ENCODE data around the gene CDH12. TPM values are rescaled to one million over a fixed set of nuclear protein-coding genes. Genes with fewer than 3 reads are reported as not detected.

Gene CDH12
- total RNA-seq, 4 donors from 2014 or later, result 0.12 TPM; not detected in 3

- no peaks in the 10 kb centered on the region for H3K9me3 ChIP-seq
- no peaks in the 10 kb centered on the region for H3K36me3 ChIP-seq
- no peaks in the 10 kb centered on the region for H3K4me1 ChIP-seq
- no peak overlapping the region for H3K4me3 ChIP-seq
- 73 to 74% methylated on average over 3 of the region's 3 CpGs for WGBS, 2 donors (ENCODE audit: low coverage in 1 of 2)
- ATAC-seq, result no peak
- no peaks in the 10 kb centered on the region for H3K27me3 ChIP-seq
- no peak for TF ChIP-seq POLR2A (IDR thresholded peaks at IDR 0.05)
- no peak for TF ChIP-seq CTCF (IDR thresholded peaks at IDR 0.05)
- no peak for TF ChIP-seq EP300 (IDR thresholded peaks at IDR 0.05)
- TF ChIP-seq POLR2AphosphoS5 (IDR thresholded peaks at IDR 0.05), result no peak
- H3K27ac ChIP-seq, result no peak overlapping the region
These were observed 388.0 kb downstream of the CDH12 start for GRCh38 chr5:22465177-22465576.

GRCh38 chr5:22460189-22460588, 393.0 kb downstream of the CDH12 start:
- no peaks in the 10 kb centered on the region for H3K4me1 ChIP-seq
- TF ChIP-seq EP300 (IDR thresholded peaks at IDR 0.05), result no peak
- TF ChIP-seq POLR2AphosphoS5 (IDR thresholded peaks at IDR 0.05), result no peak
- no peak for TF ChIP-seq CTCF (IDR thresholded peaks at IDR 0.05)
- TF ChIP-seq POLR2A (IDR thresholded peaks at IDR 0.05), result no peak

DNA sequence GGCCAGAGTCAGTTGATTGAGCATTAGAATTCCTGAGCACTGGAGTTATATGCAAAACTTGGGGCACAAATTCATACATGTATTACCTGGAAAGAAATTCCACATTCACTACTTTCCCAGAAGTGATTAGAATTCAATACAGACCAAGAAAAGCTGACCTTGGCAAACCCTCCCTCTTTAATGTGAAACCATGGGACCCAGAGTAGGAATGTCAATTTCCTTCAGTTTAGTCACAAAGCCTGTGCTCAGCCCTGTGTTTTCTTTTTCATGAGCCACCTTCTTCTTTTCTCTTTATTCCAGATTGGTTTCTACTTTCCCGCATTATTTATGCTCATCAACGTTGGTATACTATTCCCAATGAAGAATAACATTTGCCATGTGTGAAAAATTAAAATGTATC, 420.2 kb downstream of the CDH12 start:
- H3K4me3 ChIP-seq, result no peak overlapping the region
- ATAC-seq, result no peak
- TF ChIP-seq CTCF (IDR thresholded peaks at IDR 0.05), result no peak
- no peak for TF ChIP-seq POLR2AphosphoS5 (IDR thresholded peaks at IDR 0.05)
- H3K9me3 ChIP-seq, result no peaks in the 10 kb centered on the region
- H3K4me1 ChIP-seq, result no peaks in the 10 kb centered on the region
- no peaks in the 10 kb centered on the region for H3K36me3 ChIP-seq
- no peak overlapping the region for H3K27ac ChIP-seq
- WGBS, 2 donors (ENCODE audit: low coverage in 1 of 2), result 73% methylated on average over 2 of the region's 2 CpGs; no CpG with 5 or more reads in 1 of the 2 donors
- H3K27me3 ChIP-seq, result no peaks in the 10 kb centered on the region

More at GRCh38 chr5:22460189-22460588, 393.0 kb downstream of the CDH12 start:
- H3K27ac ChIP-seq, result no peak overlapping the region
- no peak for ATAC-seq
- H3K4me3 ChIP-seq, result no peak overlapping the region
- no peaks in the 10 kb centered on the region for H3K36me3 ChIP-seq
- H3K9me3 ChIP-seq, result no peaks in the 10 kb centered on the region
- WGBS, 2 donors (ENCODE audit: low coverage in 1 of 2), result 50 to 70% methylated on average over 4 of the region's 4 CpGs
- no peaks in the 10 kb centered on the region for H3K27me3 ChIP-seq

DNA sequence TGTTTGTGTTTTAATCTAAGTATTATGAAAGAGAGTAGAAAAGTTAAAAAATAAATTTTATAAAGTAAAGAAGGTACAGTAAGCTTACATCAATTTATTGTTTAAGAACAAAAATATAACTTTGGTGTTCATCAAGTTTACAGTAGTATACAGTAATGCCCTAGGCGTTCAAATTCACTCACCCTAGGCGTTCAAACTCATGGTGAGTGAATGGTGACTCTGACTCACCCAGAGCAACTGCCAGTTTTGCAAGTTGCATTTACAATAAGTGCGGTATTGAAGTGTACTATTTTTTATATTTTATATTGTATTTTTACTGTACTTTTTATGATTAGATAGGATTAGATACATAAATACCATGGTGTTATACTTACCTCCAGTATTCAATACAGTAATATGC, 421.3 kb downstream of the CDH12 start:
- no peaks in the 10 kb centered on the region for H3K36me3 ChIP-seq
- no peak for ATAC-seq
- 90 to 93% methylated on average over 3 of the region's 3 CpGs for WGBS, 2 donors (ENCODE audit: low coverage in 1 of 2)
- H3K27me3 ChIP-seq, result no peaks in the 10 kb centered on the region
- H3K9me3 ChIP-seq, result no peaks in the 10 kb centered on the region
- no peak for TF ChIP-seq POLR2A (IDR thresholded peaks at IDR 0.05)
- TF ChIP-seq POLR2AphosphoS5 (IDR thresholded peaks at IDR 0.05), result no peak
- no peak overlapping the region for H3K27ac ChIP-seq
- no peaks in the 10 kb centered on the region for H3K4me1 ChIP-seq
- no peak overlapping the region for H3K4me3 ChIP-seq

- TF ChIP-seq EP300 (IDR thresholded peaks at IDR 0.05), result no peak
- TF ChIP-seq CTCF (IDR thresholded peaks at IDR 0.05), result no peak
- whole genome bisulfite sequencing, 2 donors (ENCODE audit: low coverage in 1 of 2), result 58 to 64% methylated on average over 2 of the region's 2 CpGs
- H3K27ac ChIP-seq, result no peak overlapping the region
- H3K36me3 ChIP-seq, result no peaks in the 10 kb centered on the region
- H3K4me3 ChIP-seq, result no peak overlapping the region
- ATAC-seq, result no peak
- no peaks in the 10 kb centered on the region for H3K9me3 ChIP-seq
- H3K27me3 ChIP-seq, result no peaks in the 10 kb centered on the region
- H3K4me1 ChIP-seq, result no peaks in the 10 kb centered on the region
These were observed 421.7 kb downstream of the CDH12 start for GRCh38 chr5:22431406-22431805.

Data from gastroesophageal sphincter (tissue), 4 donors.